SH-SY5Y (cell line): Measurements from ENCODE around the gene TSPAN17.

ENCODE experiments used
- GATA2 ChIP-seq: IDR thresholded peaks from 2 replicates; pipeline ENCODE4 v1.6.1; 2011; ENCODE audit warnings: mild to moderate bottlenecking, low read depth, low read length
- GATA3 ChIP-seq: IDR thresholded peaks from 2 replicates; pipeline ENCODE4 v1.6.1; 2011; ENCODE audit warnings: low read depth, mild to moderate bottlenecking, low read length, moderate library complexity

Gene TSPAN17, protein sequence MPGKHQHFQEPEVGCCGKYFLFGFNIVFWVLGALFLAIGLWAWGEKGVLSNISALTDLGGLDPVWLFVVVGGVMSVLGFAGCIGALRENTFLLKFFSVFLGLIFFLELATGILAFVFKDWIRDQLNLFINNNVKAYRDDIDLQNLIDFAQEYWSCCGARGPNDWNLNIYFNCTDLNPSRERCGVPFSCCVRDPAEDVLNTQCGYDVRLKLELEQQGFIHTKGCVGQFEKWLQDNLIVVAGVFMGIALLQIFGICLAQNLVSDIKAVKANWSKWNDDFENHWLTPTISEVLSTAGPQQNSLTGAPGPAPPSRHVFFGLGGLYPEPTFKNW

DNA sequence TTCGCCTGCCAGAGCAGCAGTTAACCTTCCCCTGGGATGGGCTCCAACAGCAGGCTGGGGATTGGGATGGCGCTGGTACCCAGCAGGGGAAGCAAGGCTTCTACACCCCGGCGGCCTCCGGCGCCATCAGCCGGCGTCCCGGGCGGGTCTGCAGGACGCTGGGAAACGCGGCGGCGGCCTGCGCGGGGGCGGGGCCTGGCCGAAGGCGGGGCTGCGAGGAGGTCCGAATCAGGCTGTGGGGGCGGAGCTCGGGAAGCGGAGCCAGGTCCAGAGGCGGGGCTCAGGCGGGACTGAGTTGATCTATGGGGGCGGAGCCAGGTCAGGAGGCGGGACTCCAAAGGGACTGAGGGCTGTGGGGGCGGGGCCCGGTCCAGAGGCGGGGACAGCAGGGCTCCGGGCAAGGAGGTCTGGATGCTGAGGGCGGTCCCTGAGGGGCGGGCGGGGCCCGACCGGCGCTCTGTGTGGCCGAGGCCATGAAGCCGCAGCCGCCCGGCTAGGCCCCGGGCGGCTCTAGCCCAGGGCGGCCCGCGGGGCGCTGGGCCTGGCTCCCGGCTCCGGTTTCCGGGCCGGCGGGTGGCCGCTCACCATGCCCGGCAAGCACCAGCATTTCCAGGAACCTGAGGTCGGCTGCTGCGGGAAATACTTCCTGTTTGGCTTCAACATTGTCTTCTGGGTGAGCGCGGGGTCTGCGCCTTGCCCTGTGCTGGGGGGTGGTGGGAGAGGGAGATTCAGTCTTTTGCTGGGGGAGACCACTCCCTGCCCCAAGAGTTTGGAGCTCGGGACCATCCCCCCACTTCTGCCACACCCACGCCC lies at the start of gene TSPAN17:
TSS of gene TSPAN17 (plus strand) at position 455 of the 813 bp plus-strand sequence. CDS start at position 587, 132 bp downstream.
- no peak for TF ChIP-seq GATA3
- no peak for TF ChIP-seq GATA2

GRCh38 chr5:176601901-176602482 lies 45.3 kb upstream of the TSPAN17 start:
- TF ChIP-seq GATA2 (no peak), GATA3 (no peak)

- TF ChIP-seq GATA2 (no peak), GATA3 (no peak)
Measured at GRCh38 chr5:176603091-176603490, 44.2 kb upstream of the TSPAN17 start.

DNA sequence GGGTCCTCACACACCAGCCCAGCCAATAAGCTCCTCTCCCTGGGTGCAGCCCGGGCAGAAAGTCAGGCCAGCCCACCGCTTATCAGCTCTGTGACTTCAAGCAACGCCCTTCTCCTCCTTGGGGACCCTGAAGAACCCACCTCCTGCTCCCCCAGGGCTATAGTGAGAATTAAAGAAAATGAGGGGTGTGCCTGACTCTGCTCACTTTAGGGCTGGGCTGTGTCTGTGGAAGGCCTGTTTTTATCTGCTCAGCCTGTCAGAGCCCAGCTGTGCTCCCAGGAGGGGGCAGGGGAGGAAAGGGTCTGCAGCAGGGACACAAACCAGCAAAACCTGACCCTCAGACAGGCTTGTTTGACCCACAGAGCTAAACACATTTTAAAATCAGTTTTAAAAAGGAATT lies 41.3 kb upstream of the TSPAN17 start:
- no peak for TF ChIP-seq GATA3
- TF ChIP-seq GATA2 = no peak

GRCh38 chr5:176606875-176607274 lies 40.4 kb upstream of the TSPAN17 start:
- TF ChIP-seq GATA3 (no peak), GATA2 (no peak)

GRCh38 chr5:176608142-176608705 lies 39.1 kb upstream of the TSPAN17 start:
- TF ChIP-seq GATA2 (no peak), GATA3 (no peak)

GRCh38 chr5:176608937-176609723 lies 38.2 kb upstream of the TSPAN17 start:
- TF ChIP-seq GATA2 (no peak), GATA3 (no peak)

GRCh38 chr5:176609724-176610434 lies 37.4 kb upstream of the TSPAN17 start, which contains the start of gene GPRIN1:
TSS of gene GPRIN1 (minus strand) at chr5:176610156. CDS start at chr5:176599834, 10,322 bp downstream.
- TF ChIP-seq GATA2 = no peak

DNA sequence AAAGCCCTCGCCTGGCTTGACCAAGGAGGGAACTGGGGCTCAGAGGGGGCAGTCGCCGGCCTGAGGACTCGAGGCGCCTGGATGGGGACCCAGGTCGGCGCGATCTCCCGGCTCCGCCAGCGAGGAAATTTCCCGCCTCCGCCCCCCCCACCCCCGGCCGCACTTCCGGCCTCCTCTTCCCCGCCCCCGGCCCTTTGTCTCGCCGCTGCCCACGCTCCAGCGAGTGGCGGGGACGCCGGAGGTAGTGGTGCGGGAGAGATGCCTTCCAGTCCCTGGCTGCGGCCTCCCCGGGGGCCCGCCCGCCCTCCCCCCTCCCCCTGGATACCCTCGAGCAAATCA lies 36.9 kb upstream of the TSPAN17 start:
- TF ChIP-seq GATA2 (no peak), GATA3 (no peak)

DNA sequence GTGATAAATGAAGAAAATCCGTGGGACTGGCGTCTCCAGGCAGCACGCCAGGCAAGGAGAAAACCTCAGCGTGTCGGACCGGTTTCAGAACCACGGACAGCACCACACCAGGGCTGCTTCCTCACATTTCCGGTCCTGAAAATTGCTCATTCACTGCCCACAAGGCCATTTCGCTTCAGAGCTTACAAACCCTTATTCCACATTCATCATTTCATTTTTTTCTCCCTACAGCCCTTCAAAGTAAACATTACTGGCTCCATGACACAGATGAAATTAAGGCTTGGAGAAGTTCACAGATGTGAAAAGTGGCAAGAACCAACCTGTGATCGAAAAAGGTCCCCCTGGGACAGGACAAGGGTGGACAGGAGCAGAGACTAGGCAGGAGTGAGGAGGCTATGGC lies 35.8 kb upstream of the TSPAN17 start:
- no peak for TF ChIP-seq GATA3
- TF ChIP-seq GATA2 = no peak

GRCh38 chr5:176612008-176612407 lies 35.3 kb upstream of the TSPAN17 start:
- no peak for TF ChIP-seq GATA3
- TF ChIP-seq GATA2 = no peak

DNA sequence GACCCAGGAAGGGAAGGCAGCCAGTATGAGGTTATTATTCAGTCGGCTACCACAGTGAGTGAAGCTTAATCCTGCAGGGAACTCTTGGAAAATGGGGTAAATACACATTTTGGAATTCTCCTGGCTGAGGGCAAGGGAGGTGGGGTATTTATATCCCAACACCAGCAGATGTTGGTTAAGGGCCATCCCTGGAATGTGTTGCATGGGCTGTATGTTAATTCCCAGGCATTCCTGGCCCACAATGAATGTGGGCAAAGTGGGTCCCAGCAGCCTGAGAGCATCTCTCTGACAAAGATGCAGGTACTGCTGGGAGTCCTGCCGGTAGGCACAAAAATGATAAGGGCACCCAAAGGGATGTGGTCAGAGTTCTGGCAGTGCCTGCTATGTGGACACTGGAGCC lies 34.4 kb upstream of the TSPAN17 start:
- TF ChIP-seq GATA3 (no peak), GATA2 (no peak; the same call in 1 of the 2 replicates)
